Stomach (tissue), 9 donors: ENCODE measurements around the gene FHOD3. TPM values are rescaled to one million over a fixed set of nuclear protein-coding genes. Genes with fewer than 3 reads are reported as not detected.

Experiments used
- DNase-seq, 2 donors: peaks; one replicate each; pipeline versions ENCODE4 v3.0.0 to v3.0.0-alpha.2; 2013 to 2019
- H3K27ac ChIP-seq, 5 donors: fragments of 200-600 bp in 4 of 5; sonication (generic) in 4 of 5; one replicate each; pipeline ENCODE4 v1.5.1; 2013 to 2019; ENCODE audit warnings: mild to moderate bottlenecking in 1 of 5, moderate library complexity in 1 of 5
- H3K27me3 ChIP-seq, 3 donors: fragments of 200-600 bp; sonication (generic); one replicate each; pipeline ENCODE4 v1.5.1; 2017 to 2019; ENCODE audit warnings: mixed run types in 1 of 3
- H3K36me3 ChIP-seq, 4 donors: fragments of 200-600 bp; sonication (generic); 1 replicate in 3 of 4; 2 replicates in 1 of 4; pipeline ENCODE4 v1.5.1; 2016 to 2019
- H3K4me1 ChIP-seq, 4 donors: fragments of 200-600 bp; sonication (generic); one replicate each; pipeline ENCODE4 v1.5.1; 2016 to 2019
- H3K4me3 ChIP-seq, 4 donors: fragments of 200-600 bp; sonication (generic) in 3 of 4; one replicate each; pipeline ENCODE4 v1.5.1; 2016 to 2019; ENCODE audit warnings: mild to moderate bottlenecking in 1 of 4
- H3K9me3 ChIP-seq, 4 donors: fragments of 200-600 bp; sonication (generic); one replicate each; pipeline ENCODE4 v1.5.1; 2016 to 2019
- CTCF ChIP-seq, 7 experiments: fragments of 450-650 bp in 4 of 7; fragments of 200-600 bp in 3 of 7; sonication (generic) in 3 of 7; IDR thresholded peaks; one replicate each; pipeline ENCODE4 v1.5.1; 2016 to 2019; ENCODE audit warnings: antibody characterized with exemption in 7 of 7, control low read depth in 2 of 7, mild to moderate bottlenecking in 1 of 7
- EP300 ChIP-seq: sonication (generic); formaldehyde crosslinking; IDR thresholded peaks from one replicate; pipeline ENCODE4 v1.6.1; 2017; ENCODE audit warnings: antibody characterized with exemption
- POLR2A ChIP-seq, 4 donors: fragments of 450-650 bp; IDR thresholded peaks; one replicate each; pipeline ENCODE4 v1.6.1; 2016; ENCODE audit warnings: antibody characterized with exemption in 4 of 4, control low read depth in 2 of 4, mild to moderate bottlenecking in 1 of 4, moderate library complexity in 1 of 4
- POLR2AphosphoS5 ChIP-seq, 3 donors: sonication (generic); formaldehyde crosslinking; IDR thresholded peaks; one replicate each; pipeline ENCODE4 v1.6.1; 2016; ENCODE audit warnings: antibody characterized with exemption in 3 of 3
- WGBS, 5 donors: extraction: QIAGEN DNeasy Blood & Tissue Kit in 3 of 5; methylation state at CpG; one replicate each; pipeline versions ENCODE4 v1.1.5 to v1.1.7; 2013 to 2018; 5-methylcytosine and 5-hydroxymethylcytosine counted together
- intact Hi-C: fragments of 100-400 bp; cut with DNase I; formaldehyde crosslinking; loops from one replicate; pipeline ENCODE4 v1.15.1; 2023; ENCODE audit warnings: low total_unique reads
- polyA plus RNA-seq, 3 donors: library from polyadenylated mRNA; stranded (reverse); fragments of 200-250 nt; gene quantifications; one replicate each; pipeline ENCODE4 v1.2.3, GENCODE V29; 2013
- total RNA-seq, 5 donors: library from RNA; depleted of rRNA; stranded (reverse); fragments of >200 nt; gene quantifications; one replicate each; pipeline versions ENCODE4 v1.1.0 to v1.2.3, GENCODE V29; 2014 to 2016
- donor health status: healthy with polysubstance abuse.
- donor health status: Bipolar disorder and iron deficiency.
- donor health status: healthy.

Gene FHOD3
- total and polyA plus RNA-seq, 8 donors, result under 0.01 to 9.1 (median 4.6) TPM

GRCh38 chr18:36309436-36310391 is 12.2 kb downstream of the FHOD3 start:
- intact Hi-C loops, result no loop called here
- WGBS, 5 donors, result 45 to 67% (median 56%) methylated on average over 9 to 11 of the region's 11 CpGs
- Histone ChIP-seq H3K9me3 (no peaks in the 10 kb centered on the region), H3K36me3 (no peaks in the 10 kb centered on the region), H3K27me3 (peaks cover 0 to 12% (median 10%) of the 10 kb centered on the region in 3 donors), H3K4me1 (no peaks in the 10 kb centered on the region), H3K4me3 (no peak overlapping the region), H3K27ac (no peak overlapping the region)
- no peak for DNase-seq
- TF ChIP-seq EP300, result no peak
- no peak for TF ChIP-seq CTCF (IDR thresholded peaks at IDR 0.05)

- no peaks in the 10 kb centered on the region for H3K9me3 ChIP-seq
- no peak for DNase-seq
- peaks cover 0 to 12% (median 10%) of the 10 kb centered on the region in 3 donors for H3K27me3 ChIP-seq
- TF ChIP-seq EP300 (no peak), POLR2AphosphoS5 (IDR thresholded peaks at IDR 0.05) (no peak), POLR2A (IDR thresholded peaks at IDR 0.05) (no peak), CTCF (IDR thresholded peaks at IDR 0.05) (no peak)
- H3K36me3 ChIP-seq, result no peaks in the 10 kb centered on the region
- no peak overlapping the region for H3K4me3 ChIP-seq
- 65 to 86% (median 78%) methylated on average over 5 of the region's 5 CpGs for WGBS, 5 donors
- no peak overlapping the region for H3K27ac ChIP-seq
- no peaks in the 10 kb centered on the region for H3K4me1 ChIP-seq
- intact Hi-C loops, result no loop called here
Measured at GRCh38 chr18:36311026-36311570, 13.6 kb downstream of the FHOD3 start.

GRCh38 chr18:36312806-36313395 is 15.4 kb downstream of the FHOD3 start:
- no peaks in the 10 kb centered on the region for H3K4me1 ChIP-seq
- no peak for TF ChIP-seq POLR2A (IDR thresholded peaks at IDR 0.05)
- no peak for TF ChIP-seq POLR2AphosphoS5 (IDR thresholded peaks at IDR 0.05)
- TF ChIP-seq EP300, result no peak
- no peak for TF ChIP-seq CTCF (IDR thresholded peaks at IDR 0.05)
- H3K4me3 ChIP-seq, result no peak overlapping the region
- intact Hi-C loops, result no loop called here
- H3K36me3 ChIP-seq, result no peaks in the 10 kb centered on the region
- no peak for DNase-seq
- no peak overlapping the region for H3K27ac ChIP-seq
- peaks cover 0 to 10% (median 8%) of the 10 kb centered on the region in 3 donors for H3K27me3 ChIP-seq
- peaks cover 0 to 5% (median under 1%) of the 10 kb centered on the region in 4 donors for H3K9me3 ChIP-seq
- WGBS, 5 donors, result 77 to 93% (median 83%) methylated on average over 2 of the region's 2 CpGs

- H3K9me3 ChIP-seq, result peaks cover 0 to 17% (median 10%) of the 10 kb centered on the region in 4 donors
- intact Hi-C loops, result no loop called here
- H3K4me3 ChIP-seq, result no peak overlapping the region
- H3K4me1 ChIP-seq, result no peaks in the 10 kb centered on the region
- TF ChIP-seq POLR2A (IDR thresholded peaks at IDR 0.05), result no peak
- TF ChIP-seq EP300, result no peak
- no peak for TF ChIP-seq POLR2AphosphoS5 (IDR thresholded peaks at IDR 0.05)
- no peak for TF ChIP-seq CTCF (IDR thresholded peaks at IDR 0.05)
- no peak for DNase-seq
- H3K27ac ChIP-seq, result no peak overlapping the region
- peaks cover 0 to 10% (median 6%) of the 10 kb centered on the region in 3 donors for H3K27me3 ChIP-seq
- 58 to 73% (median 65%) methylated on average over 4 of the region's 4 CpGs for WGBS, 5 donors
- no peaks in the 10 kb centered on the region for H3K36me3 ChIP-seq
Measured at GRCh38 chr18:36314098-36314497, 16.6 kb downstream of the FHOD3 start.
